Nephron (organoid): ENCODE measurements around the gene GALNT18.

Experiments used
- H3K27ac Mint-ChIP-seq, 3 experiments: 2 replicates each; pipeline ENCODE4 v1.8.0; 2020; ENCODE audit warnings: mixed read lengths in 3 of 3, mild to moderate bottlenecking in 2 of 3, moderate library complexity in 1 of 3
- H3K27me3 Mint-ChIP-seq: 2 replicates; pipeline ENCODE4 v1.8.0; 2021; ENCODE audit warnings: low read depth, mild to moderate bottlenecking, moderate library complexity, mixed read lengths
- H3K36me3 Mint-ChIP-seq: 2 replicates; pipeline ENCODE4 v1.8.0; 2020; ENCODE audit warnings: low read depth, mixed read lengths
- H3K4me1 Mint-ChIP-seq: 2 replicates; pipeline ENCODE4 v1.8.0; 2020; ENCODE audit warnings: mixed read lengths
- H3K4me3 Mint-ChIP-seq, 3 experiments: 2 replicates each; pipeline ENCODE4 v1.8.0; 2020; ENCODE audit warnings: mild to moderate bottlenecking in 3 of 3, mixed read lengths in 3 of 3, moderate library complexity in 2 of 3
- H3K9me3 Mint-ChIP-seq: 2 replicates; pipeline ENCODE4 v1.8.0; 2020; ENCODE audit warnings: mixed read lengths
- CTCF ChIP-seq, 3 experiments: fragments of 200-600 bp; sonication (generic); IDR thresholded peaks; one replicate each; pipeline ENCODE4 v1.5.0; 2021; ENCODE audit warnings: antibody characterized with exemption in 3 of 3; ENCODE audit not compliant: unreplicated experiment in 3 of 3

The GALNT18 gene

GRCh38 chr11:11667056-11667455 lies 45.3 kb upstream of the GALNT18 start:
- H3K27me3 Mint-ChIP-seq: peaks cover 35% of the 10 kb centered on the region

GRCh38 chr11:11665407-11665806 lies 43.6 kb upstream of the GALNT18 start:
- Mint-ChIP-seq H3K27ac (no peak overlapping the region), H3K9me3 (peaks cover 8% of the 10 kb centered on the region), H3K4me1 (peaks cover 42% of the 10 kb centered on the region), H3K27me3 (peaks cover 38% of the 10 kb centered on the region), H3K4me3 (no peak overlapping the region), H3K36me3 (no peaks in the 10 kb centered on the region)
- no peak for TF ChIP-seq CTCF (IDR thresholded peaks at IDR 0.05; ENCODE audit: unreplicated experiment in 3 of 3)

More at GRCh38 chr11:11667056-11667455, 45.3 kb upstream of the GALNT18 start:
- no peak overlapping the region for H3K27ac Mint-ChIP-seq
- peaks cover 28% of the 10 kb centered on the region for H3K4me1 Mint-ChIP-seq
- no peak overlapping the region for H3K4me3 Mint-ChIP-seq
- peaks cover 8% of the 10 kb centered on the region for H3K9me3 Mint-ChIP-seq
- TF ChIP-seq CTCF (IDR thresholded peaks at IDR 0.05; ENCODE audit: unreplicated experiment in 3 of 3): no peak
- H3K36me3 Mint-ChIP-seq: no peaks in the 10 kb centered on the region

GRCh38 chr11:11663907-11664306 lies 42.1 kb upstream of the GALNT18 start:
- Mint-ChIP-seq H3K4me3 (no peak overlapping the region), H3K27me3 (peaks cover 42% of the 10 kb centered on the region), H3K4me1 (peaks cover 39% of the 10 kb centered on the region), H3K36me3 (no peaks in the 10 kb centered on the region), H3K27ac (no peak overlapping the region), H3K9me3 (peaks cover 8% of the 10 kb centered on the region)
- no peak for TF ChIP-seq CTCF (IDR thresholded peaks at IDR 0.05; ENCODE audit: unreplicated experiment in 3 of 3)

GRCh38 chr11:11662578-11662977 lies 40.8 kb upstream of the GALNT18 start:
- Mint-ChIP-seq H3K4me3 (no peak overlapping the region), H3K9me3 (peaks cover 8% of the 10 kb centered on the region), H3K4me1 (peaks cover 35% of the 10 kb centered on the region), H3K27ac (no peak overlapping the region), H3K27me3 (peaks cover 33% of the 10 kb centered on the region), H3K36me3 (no peaks in the 10 kb centered on the region)
- no peak for TF ChIP-seq CTCF (IDR thresholded peaks at IDR 0.05; ENCODE audit: unreplicated experiment in 3 of 3)

GRCh38 chr11:11661326-11662040 lies 39.7 kb upstream of the GALNT18 start:
- H3K4me3 Mint-ChIP-seq: no peak overlapping the region
- H3K27me3 Mint-ChIP-seq: peaks cover 28% of the 10 kb centered on the region
- peaks cover 35% of the 10 kb centered on the region for H3K4me1 Mint-ChIP-seq
- H3K27ac Mint-ChIP-seq: no peak overlapping the region
- H3K9me3 Mint-ChIP-seq: peaks cover 4% of the 10 kb centered on the region
- TF ChIP-seq CTCF (IDR thresholded peaks at IDR 0.05; ENCODE audit: unreplicated experiment in 3 of 3): no peak
- no peaks in the 10 kb centered on the region for H3K36me3 Mint-ChIP-seq

- Mint-ChIP-seq H3K9me3 (no peaks in the 10 kb centered on the region), H3K4me3 (no peak overlapping the region), H3K27ac (no peak overlapping the region), H3K36me3 (no peaks in the 10 kb centered on the region), H3K4me1 (peaks cover 35% of the 10 kb centered on the region), H3K27me3 (peaks cover 30% of the 10 kb centered on the region)
- no peak for TF ChIP-seq CTCF (IDR thresholded peaks at IDR 0.05; ENCODE audit: unreplicated experiment in 3 of 3)
These were observed 38.5 kb upstream of the GALNT18 start for GRCh38 chr11:11660363-11660740.
